Activated naive CD4-positive, alpha-beta T cell treated with anti-CD3 and anti-CD28 coated beads, Interleukin-2, amount 50 U/mL, for 24 hours (primary cell): Measurements from ENCODE around the gene MEG3.
A peak's percentile ranks its signal among the peaks of the same experiment; 100 is the strongest.
"Not testable (repeated sequence)": the region's sequence is repeated elsewhere in the genome, so short reads cannot be mapped to it uniquely, and the experiment has no call there.

ENCODE experiments used
- H3K27ac Mint-ChIP-seq: one replicate; pipeline ENCODE4 v1.8.0; 2021; ENCODE audit warnings: mild to moderate bottlenecking, mixed read lengths
- H3K27me3 Mint-ChIP-seq: one replicate; pipeline ENCODE4 v1.8.0; 2021; ENCODE audit warnings: mixed read lengths
- H3K36me3 Mint-ChIP-seq: one replicate; pipeline ENCODE4 v1.8.0; 2021; ENCODE audit warnings: mixed read lengths
- H3K4me1 Mint-ChIP-seq: one replicate; pipeline ENCODE4 v1.8.0; 2021; ENCODE audit warnings: mixed read lengths
- H3K4me3 Mint-ChIP-seq: one replicate; pipeline ENCODE4 v1.8.0; 2021; ENCODE audit warnings: mild to moderate bottlenecking, mixed read lengths
- H3K9me3 Mint-ChIP-seq: one replicate; pipeline ENCODE4 v1.8.0; 2021; ENCODE audit warnings: mixed read lengths

Gene MEG3

DNA sequence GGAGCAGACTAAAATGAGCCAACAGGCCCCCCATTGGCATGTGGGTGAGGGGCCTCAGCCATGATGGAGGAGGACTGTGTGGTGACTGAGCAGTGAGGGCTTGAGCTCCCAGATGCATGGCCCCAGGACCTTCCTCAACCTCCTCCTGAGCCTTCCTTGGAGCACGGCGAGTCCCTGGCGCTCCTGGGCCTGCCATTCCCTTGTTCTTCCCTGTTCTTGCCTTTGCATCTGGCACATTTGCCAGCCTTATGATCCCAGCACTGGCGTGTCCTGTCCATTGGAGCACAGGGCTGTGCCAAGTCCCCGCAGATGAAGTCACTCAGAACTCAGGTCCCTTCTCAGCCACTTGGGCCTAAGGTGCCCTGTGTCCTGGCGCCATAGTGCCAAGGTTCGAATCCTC, 40.3 kb upstream of the MEG3 start:
- no peaks in the 10 kb centered on the region for H3K4me1 Mint-ChIP-seq
- no peak overlapping the region for H3K27ac Mint-ChIP-seq
- H3K4me3 Mint-ChIP-seq = no peak overlapping the region
- no peaks in the 10 kb centered on the region for H3K9me3 Mint-ChIP-seq
- no peaks in the 10 kb centered on the region for H3K36me3 Mint-ChIP-seq
- H3K27me3 Mint-ChIP-seq = peaks cover 4% of the 10 kb centered on the region

DNA sequence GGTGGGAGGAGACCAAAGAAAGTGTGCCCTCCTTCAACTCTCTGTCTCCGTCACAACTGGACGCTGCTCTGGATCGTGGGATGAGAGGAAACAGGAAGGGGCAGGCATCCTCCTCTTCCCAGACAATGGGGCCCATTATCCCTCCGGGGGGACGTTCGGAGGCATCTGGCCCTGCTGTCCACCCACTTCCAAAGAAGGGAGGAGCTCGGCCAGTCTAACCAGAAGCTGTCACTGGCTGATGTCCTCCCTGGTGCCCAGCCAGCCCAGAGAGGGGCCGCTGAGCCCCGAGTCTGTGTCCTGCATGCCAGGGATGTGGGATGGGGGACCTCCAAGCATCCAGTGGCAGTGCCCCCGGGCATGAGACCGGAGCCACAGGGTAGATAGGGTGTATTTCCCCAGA, 39.8 kb upstream of the MEG3 start:
- Mint-ChIP-seq H3K4me3 (no peak overlapping the region), H3K9me3 (no peaks in the 10 kb centered on the region), H3K4me1 (no peaks in the 10 kb centered on the region), H3K36me3 (no peaks in the 10 kb centered on the region), H3K27me3 (peaks cover 8% of the 10 kb centered on the region), H3K27ac (no peak overlapping the region)

DNA sequence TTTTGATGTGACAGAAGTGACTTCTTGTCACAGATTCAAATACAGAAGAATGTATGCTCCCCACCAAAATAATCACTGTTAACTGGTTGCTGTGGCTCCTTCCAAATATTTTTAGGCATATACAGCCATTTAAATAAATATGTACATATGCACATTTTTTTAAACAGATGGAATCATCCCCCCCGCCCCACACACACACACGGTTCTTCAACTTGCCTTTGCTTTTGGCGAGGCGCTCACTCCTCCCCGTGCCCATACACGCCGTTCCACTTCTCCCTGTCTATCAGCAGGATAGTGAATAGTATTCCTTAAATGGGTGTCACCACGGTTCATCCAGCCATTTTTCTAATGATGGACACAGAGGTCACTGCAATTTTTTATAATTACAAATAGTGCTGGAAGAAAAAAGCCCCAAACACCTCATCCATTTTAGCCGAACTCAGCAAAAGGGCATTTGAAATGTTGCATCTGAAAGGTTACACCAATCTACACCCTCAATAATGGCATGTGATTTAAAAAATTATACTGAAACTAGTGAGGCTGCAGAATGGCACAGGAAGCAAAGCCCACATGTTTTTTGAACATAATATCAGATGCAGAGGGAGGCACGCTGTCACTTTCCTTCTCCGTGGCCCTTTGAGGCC, 39.2 kb upstream of the MEG3 start:
- H3K36me3 Mint-ChIP-seq = no peaks in the 10 kb centered on the region
- H3K4me1 Mint-ChIP-seq = no peaks in the 10 kb centered on the region
- H3K27me3 Mint-ChIP-seq = peaks cover 8% of the 10 kb centered on the region
- H3K9me3 Mint-ChIP-seq = no peaks in the 10 kb centered on the region
- H3K4me3 Mint-ChIP-seq = no peak overlapping the region
- H3K27ac Mint-ChIP-seq = no peak overlapping the region

DNA sequence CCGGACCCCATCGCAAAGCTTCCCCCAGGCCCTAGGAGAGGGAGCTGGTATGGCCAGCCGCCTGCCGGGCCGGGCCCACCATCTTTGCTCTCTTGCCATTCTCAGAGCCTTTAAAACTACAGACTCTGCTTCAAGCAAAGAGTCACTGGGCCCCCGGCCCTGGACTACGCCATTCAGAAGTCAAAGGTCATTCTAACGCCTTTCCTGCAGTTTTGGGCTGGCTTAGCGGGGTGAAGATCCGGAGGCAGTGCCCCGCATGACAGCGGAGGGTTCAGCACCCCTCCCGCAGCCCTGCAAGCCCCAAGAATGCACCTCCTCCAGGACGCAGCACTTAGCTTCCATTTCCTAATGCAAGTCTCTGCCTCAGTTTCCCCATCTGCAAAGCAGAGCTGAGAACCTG, 38.3 kb upstream of the MEG3 start:
- Mint-ChIP-seq H3K9me3 (no peaks in the 10 kb centered on the region), H3K27me3 (peaks cover 11% of the 10 kb centered on the region), H3K4me1 (no peaks in the 10 kb centered on the region), H3K36me3 (no peaks in the 10 kb centered on the region), H3K27ac (peak overlapping the region; percentile 70), H3K4me3 (no peak overlapping the region)

DNA sequence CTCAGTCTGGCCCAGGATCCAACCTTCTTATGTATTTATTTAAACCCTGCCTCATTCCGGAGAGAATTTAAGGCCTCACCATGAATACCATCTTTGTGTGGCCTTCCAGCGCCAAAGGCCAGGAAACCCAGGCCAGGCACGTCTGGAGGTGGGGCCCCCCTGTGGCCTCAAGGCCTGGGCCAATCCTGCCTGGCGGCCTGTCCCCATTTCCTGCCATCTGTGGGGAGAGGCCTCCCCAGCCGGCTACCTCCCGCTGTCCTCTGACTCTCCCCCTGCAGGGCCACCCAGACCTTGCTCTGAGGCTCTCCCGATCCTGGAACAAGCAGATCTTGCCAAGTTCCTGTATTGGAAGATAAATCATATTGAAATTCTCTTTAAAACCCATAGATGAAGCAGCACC, 37.4 kb upstream of the MEG3 start:
- Mint-ChIP-seq H3K36me3 (no peaks in the 10 kb centered on the region), H3K9me3 (no peaks in the 10 kb centered on the region), H3K27me3 (peaks cover 11% of the 10 kb centered on the region), H3K27ac (no peak overlapping the region), H3K4me3 (no peak overlapping the region), H3K4me1 (no peaks in the 10 kb centered on the region)

DNA sequence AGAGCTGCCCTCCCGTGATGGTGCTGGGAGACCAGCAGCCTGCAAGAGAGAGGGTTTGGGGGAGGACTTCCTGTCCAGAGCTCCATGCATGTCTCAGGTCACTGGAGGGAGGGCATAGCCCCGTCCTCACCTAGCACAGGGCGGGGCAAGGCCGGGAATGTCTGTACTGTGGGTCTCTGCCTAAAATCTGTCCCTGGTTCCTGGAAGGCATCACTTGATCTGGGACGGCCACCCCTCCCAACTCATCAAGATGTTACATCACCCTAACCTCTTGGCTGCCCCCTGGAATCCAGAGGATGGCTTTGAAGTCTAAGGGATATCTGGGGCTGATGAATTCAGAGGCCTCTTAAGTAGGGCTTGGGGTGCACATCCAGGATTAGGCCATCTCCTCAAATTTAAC, 37.0 kb upstream of the MEG3 start:
- H3K9me3 Mint-ChIP-seq = no peaks in the 10 kb centered on the region
- no peak overlapping the region for H3K27ac Mint-ChIP-seq
- H3K27me3 Mint-ChIP-seq = peaks cover 11% of the 10 kb centered on the region
- no peak overlapping the region for H3K4me3 Mint-ChIP-seq
- H3K4me1 Mint-ChIP-seq = no peaks in the 10 kb centered on the region
- no peaks in the 10 kb centered on the region for H3K36me3 Mint-ChIP-seq

DNA sequence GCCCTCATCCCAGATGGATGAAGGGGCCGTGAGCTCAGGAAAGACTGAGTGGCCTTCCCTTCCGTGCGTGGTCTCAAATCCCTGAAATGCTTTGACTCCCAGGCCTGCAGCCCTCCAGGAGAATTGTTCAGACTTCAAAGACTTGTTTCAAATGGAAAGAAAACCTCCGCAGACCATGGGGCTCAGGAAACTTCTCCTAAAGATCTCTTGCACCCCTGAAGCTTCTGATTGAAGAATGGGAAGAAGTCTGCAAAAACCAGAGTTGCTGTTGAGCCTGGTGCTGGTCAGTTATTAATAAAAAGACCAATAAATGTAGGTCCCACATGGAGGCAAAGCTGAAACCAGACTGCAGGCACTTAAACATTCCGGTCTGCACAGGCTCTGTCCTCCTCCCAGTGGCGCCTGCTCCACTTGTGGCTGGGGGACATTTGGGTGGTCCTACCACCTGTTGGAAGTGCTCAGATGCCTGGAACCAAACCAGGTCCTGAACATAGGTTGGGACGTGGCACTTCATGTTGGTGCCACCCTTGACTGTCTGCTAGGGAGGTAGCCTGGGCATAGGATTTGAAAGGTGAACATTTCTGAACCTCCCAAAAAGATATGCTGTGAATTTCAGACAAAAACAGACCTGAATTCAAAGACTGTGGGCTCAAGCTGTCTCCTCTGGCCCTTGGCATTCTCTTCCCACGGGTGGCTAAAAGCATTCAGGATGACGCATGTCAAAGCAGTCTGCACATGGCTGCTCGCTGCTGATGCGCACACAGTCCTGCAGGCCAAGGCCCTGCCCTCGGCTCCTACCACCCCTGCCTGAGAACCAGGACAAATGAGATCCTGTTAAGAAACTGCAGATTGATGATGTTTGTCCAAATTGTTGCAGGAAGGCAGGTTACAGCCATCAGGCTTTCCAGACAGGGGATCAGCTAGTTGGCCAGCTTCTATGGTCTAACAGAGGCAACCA, 36.2 kb upstream of the MEG3 start:
- Mint-ChIP-seq H3K4me1 (no peaks in the 10 kb centered on the region), H3K36me3 (no peaks in the 10 kb centered on the region), H3K4me3 (no peak overlapping the region), H3K9me3 (no peaks in the 10 kb centered on the region), H3K27ac (no peak overlapping the region), H3K27me3 (peaks cover 12% of the 10 kb centered on the region)

DNA sequence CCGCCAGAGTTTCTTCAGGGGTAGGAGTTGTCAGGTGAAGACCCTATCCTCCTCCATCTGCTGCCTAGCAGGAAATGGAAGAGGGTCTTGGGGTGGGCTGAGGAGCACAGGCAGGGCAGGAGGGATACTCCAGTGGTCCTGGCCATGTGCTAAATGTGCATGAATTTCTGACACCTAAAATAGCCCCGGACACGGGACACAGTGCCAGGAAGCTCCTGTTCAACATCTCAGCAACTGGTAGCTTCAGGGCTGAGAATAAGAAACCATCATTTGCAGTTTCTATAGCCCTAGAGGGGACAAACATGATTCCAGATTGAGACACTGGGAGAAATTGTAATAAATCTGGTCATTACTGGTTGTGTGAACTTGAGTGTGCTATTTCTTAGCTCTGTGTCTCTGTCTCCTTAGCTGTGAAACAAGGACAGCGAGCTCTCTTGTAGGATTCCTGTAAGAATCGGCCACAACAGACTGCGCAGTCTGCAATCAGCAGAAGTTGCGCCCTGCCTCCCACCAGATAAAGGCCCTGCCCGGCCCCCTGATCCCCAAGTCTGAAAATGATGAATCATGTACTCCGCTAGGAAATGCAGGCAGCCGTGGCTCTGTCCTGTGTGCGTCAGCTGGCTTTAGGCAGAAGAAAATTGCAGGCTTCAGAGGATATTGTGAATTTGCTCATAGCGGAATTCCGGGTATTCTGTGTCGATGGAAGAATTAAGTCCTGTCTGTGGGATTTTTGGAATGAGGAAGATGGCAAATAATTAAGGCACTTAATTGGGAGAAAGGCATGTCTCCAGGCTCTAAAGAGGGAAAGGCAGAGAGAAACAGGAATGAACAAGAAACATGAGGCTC, 35.2 kb upstream of the MEG3 start:
- Mint-ChIP-seq H3K4me3 (no peak overlapping the region), H3K27me3 (peaks cover 12% of the 10 kb centered on the region), H3K36me3 (no peaks in the 10 kb centered on the region), H3K4me1 (no peaks in the 10 kb centered on the region), H3K27ac (no peak overlapping the region), H3K9me3 (no peaks in the 10 kb centered on the region)

DNA sequence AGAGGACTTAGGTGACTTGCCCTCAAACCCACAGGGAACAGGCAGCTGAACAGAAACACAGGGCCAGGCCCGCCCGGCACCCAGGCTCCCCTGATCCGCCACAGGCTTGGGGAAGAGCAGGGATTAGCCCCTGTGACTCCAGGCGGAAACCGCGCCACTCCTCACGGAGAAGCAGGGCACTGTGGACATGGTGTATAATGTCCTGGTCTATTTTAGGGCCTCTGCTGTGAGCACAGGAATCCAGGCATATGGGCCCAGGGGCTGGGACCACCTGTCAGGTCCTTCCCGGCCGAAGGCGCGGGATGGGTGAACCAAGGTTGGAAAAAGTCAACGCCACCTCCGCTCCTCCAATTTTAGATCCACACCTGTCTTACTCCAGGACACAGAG, 34.6 kb upstream of the MEG3 start:
- Mint-ChIP-seq H3K27me3 (peaks cover 12% of the 10 kb centered on the region), H3K9me3 (no peaks in the 10 kb centered on the region)

DNA sequence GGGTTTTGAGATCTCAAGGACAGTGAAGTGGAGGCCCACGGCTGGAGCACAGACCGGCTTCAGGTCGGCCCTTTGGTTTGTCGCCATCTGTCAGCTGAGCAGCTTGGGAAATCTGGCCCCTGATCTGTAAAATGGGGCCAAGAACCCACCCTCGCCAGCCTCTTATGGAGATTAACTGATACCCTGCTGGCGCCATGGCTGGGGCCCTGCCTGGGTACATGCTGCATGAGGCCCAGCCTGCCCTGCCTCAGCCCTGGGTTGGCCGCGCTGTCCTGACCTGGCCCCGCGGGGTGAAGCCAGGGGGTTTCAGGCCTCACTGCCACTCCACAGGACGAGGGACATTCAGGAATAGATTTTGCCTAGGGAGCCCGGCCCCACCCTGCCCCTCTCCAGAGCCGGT, 33.9 kb upstream of the MEG3 start:
- H3K4me1 Mint-ChIP-seq = no peaks in the 10 kb centered on the region
- H3K27me3 Mint-ChIP-seq = peaks cover 12% of the 10 kb centered on the region
- H3K27ac Mint-ChIP-seq = no peak overlapping the region
- H3K4me3 Mint-ChIP-seq = no peak overlapping the region
- H3K9me3 Mint-ChIP-seq = no peaks in the 10 kb centered on the region
- no peaks in the 10 kb centered on the region for H3K36me3 Mint-ChIP-seq

More for the DNA sequence above, 34.6 kb upstream of the MEG3 start:
- no peaks in the 10 kb centered on the region for H3K36me3 Mint-ChIP-seq
- H3K4me1 Mint-ChIP-seq = no peaks in the 10 kb centered on the region
- no peak overlapping the region for H3K27ac Mint-ChIP-seq
- no peak overlapping the region for H3K4me3 Mint-ChIP-seq

DNA sequence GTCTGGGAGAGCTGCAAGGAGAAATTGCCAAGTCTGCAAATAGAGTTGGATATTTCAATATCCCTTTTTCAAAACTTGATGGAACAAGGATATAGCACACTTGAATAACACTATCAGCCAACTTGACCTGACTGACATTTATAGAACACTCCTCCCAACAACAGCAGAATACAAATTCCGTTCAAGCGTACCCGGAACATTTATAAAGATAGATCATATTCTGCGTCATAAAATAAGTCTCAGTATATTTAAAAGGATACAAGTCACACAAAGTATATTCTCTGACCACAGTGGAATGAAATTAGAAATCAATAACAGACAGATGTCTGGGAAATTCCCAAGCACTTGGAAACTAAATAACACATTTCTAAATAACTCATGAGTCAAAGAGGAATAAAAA, 29.0 kb upstream of the MEG3 start:
- Mint-ChIP-seq H3K4me1 (no peaks in the 10 kb centered on the region), H3K9me3 (no peaks in the 10 kb centered on the region), H3K27me3 (peaks cover 9% of the 10 kb centered on the region)

DNA sequence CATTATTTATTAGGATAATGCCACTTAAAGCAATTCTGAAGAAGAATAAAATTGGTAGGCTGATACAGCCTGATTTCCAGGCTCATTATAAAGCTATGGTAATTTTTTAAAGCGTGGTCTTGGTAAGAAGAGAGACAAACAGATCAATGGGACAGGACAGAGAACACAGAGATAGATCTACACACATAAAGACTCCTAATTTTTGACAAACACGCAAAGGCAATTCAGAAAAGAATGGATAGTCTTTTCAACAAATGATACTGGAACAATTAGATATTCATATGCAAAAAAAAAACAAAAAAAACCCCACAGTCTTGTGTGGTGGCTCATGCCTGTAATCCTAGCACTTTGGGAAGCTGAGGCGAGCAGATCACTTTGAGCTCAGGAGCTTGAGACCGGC, 25.9 kb upstream of the MEG3 start:
- Mint-ChIP-seq H3K27me3 (peaks cover 6% of the 10 kb centered on the region), H3K9me3 (no peaks in the 10 kb centered on the region), H3K4me1 (no peaks in the 10 kb centered on the region), H3K36me3 (no peaks in the 10 kb centered on the region), H3K4me3 (no peak overlapping the region), H3K27ac (no peak overlapping the region)

More for the DNA sequence above, 29.0 kb upstream of the MEG3 start:
- no peak overlapping the region for H3K27ac Mint-ChIP-seq
- no peak overlapping the region for H3K4me3 Mint-ChIP-seq
- H3K36me3 Mint-ChIP-seq = no peaks in the 10 kb centered on the region

DNA sequence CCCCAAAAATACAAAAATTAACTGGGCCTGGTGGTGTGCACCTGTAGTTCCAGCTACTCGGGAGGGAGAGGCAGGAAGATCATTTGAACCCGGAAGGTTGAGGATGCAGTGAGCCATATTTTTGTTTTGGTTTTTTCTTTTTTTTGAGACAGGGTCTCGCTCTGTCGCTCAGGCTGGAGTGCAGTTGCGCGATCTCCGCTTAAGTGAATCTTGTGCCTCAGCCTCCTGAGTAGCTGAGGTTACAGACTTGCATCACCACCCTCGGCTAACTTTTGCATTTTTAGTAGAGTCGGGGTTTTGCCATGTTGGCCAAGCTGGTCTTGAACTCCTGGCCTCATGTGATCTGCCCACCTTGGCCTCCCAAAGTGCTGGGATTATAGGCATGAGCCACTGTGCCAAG, 24.5 kb upstream of the MEG3 start:
- H3K27ac Mint-ChIP-seq, H3K9me3 Mint-ChIP-seq, H3K36me3 Mint-ChIP-seq, H3K4me1 Mint-ChIP-seq, H3K4me3 Mint-ChIP-seq, H3K27me3 Mint-ChIP-seq: not testable (repeated sequence)

DNA sequence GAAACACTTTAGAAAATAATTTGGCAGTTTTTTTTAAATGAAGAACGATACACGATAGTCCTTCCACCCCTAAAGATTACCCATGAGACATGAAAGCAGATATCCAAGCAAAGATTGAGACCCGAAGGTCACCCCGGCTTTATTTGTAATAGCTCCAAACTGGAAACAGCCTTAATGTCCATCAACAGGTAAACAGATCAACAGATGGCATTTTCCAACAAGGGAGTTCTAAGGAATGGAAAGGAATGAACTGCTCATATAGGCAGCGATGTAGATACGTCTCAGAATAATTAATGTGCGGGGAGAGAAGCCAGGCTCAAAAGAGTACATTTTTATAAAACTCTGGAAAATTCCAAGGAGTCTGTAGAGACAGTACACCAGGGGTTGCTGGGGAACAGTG, 23.7 kb upstream of the MEG3 start:
- peaks cover 6% of the 10 kb centered on the region for H3K27me3 Mint-ChIP-seq
- H3K27ac Mint-ChIP-seq = no peak overlapping the region
- no peak overlapping the region for H3K4me3 Mint-ChIP-seq
- H3K36me3 Mint-ChIP-seq = no peaks in the 10 kb centered on the region
- no peaks in the 10 kb centered on the region for H3K4me1 Mint-ChIP-seq
- no peaks in the 10 kb centered on the region for H3K9me3 Mint-ChIP-seq

DNA sequence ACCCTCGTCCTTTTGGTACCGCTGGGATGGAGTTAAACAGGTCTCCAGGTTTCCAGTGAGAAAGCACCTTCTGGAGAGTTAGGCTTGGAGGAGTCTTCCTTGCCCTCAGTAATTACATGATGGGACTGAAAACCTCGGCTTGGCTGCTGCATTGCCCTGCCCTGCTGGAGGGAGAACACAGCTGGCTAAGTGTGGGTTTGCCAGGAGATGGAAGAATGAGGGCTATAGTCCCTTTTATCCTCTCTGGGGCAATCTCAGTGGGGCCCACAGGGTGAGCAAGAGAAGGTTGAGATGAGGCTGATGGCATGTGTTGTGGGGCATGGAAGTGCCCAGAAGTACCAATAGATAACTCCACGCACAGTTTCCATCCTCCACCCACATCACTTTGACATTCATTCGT, 23.2 kb upstream of the MEG3 start:
- H3K4me1 Mint-ChIP-seq = no peaks in the 10 kb centered on the region
- H3K27ac Mint-ChIP-seq = no peak overlapping the region
- peaks cover 6% of the 10 kb centered on the region for H3K27me3 Mint-ChIP-seq
- no peaks in the 10 kb centered on the region for H3K36me3 Mint-ChIP-seq
- no peak overlapping the region for H3K4me3 Mint-ChIP-seq
- no peaks in the 10 kb centered on the region for H3K9me3 Mint-ChIP-seq

DNA sequence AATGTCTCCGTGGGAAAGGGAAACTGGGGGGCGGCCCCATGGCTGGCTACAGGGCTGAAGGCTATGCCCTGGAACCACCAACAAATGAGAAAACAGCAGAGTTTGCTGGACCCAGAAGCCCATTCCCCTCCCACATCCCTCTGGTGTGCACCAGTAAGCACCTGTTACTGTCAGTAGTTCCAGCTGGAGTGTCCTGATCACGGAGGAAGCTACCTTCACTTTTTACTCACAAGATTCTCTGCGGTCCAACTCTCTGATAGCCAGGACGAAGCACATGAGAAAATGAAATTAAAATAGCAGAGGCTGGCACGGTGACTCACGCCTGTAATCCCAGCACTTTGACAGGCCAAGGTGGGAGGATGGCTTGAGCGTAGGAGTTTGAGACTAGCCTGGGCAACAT, 22.7 kb upstream of the MEG3 start:
- peaks cover 6% of the 10 kb centered on the region for H3K27me3 Mint-ChIP-seq
- H3K36me3 Mint-ChIP-seq = no peaks in the 10 kb centered on the region
- H3K27ac Mint-ChIP-seq = no peak overlapping the region
- no peaks in the 10 kb centered on the region for H3K9me3 Mint-ChIP-seq
- H3K4me1 Mint-ChIP-seq = no peaks in the 10 kb centered on the region
- H3K4me3 Mint-ChIP-seq = no peak overlapping the region
